ENCODE results near the gene NSD2.
"Not testable (repeated sequence)": the region's sequence is repeated elsewhere in the genome, so short reads cannot be mapped to it uniquely, and the experiment has no call there.

Gene NSD2

DNA sequence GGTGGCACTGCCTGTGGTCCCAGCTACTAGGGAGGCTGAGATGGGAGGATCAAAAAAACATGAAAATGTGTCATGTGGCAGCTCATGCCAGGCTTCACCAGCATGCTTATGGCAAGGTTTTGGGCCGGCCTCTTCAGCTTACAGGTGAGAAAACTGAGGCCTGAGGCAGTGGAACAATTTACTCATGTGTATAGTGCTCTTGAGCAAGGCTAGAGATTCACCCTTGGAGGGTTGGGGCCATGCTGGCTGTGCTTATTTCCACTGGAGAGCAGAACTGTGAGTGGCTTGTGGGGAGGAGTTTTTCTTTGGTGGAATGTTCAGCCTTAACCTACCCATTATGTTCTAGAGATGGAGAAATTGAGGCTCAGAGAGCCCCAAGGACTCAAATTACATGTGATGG lies 31.8 kb downstream of the NSD2 start:
- no peak overlapping the region for H3K4me3 ChIP-seq (ENCODE audit: low read depth, low read length)
- TF ChIP-seq, protein P1, sequence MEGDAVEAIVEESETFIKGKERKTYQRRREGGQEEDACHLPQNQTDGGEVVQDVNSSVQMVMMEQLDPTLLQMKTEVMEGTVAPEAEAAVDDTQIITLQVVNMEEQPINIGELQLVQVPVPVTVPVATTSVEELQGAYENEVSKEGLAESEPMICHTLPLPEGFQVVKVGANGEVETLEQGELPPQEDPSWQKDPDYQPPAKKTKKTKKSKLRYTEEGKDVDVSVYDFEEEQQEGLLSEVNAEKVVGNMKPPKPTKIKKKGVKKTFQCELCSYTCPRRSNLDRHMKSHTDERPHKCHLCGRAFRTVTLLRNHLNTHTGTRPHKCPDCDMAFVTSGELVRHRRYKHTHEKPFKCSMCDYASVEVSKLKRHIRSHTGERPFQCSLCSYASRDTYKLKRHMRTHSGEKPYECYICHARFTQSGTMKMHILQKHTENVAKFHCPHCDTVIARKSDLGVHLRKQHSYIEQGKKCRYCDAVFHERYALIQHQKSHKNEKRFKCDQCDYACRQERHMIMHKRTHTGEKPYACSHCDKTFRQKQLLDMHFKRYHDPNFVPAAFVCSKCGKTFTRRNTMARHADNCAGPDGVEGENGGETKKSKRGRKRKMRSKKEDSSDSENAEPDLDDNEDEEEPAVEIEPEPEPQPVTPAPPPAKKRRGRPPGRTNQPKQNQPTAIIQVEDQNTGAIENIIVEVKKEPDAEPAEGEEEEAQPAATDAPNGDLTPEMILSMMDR (IDR thresholded peaks at IDR 0.05; ENCODE audit: low read depth, low read length, missing control alignments) = no peak
- DNase-seq (ENCODE audit: low read depth) = no peak

DNA sequence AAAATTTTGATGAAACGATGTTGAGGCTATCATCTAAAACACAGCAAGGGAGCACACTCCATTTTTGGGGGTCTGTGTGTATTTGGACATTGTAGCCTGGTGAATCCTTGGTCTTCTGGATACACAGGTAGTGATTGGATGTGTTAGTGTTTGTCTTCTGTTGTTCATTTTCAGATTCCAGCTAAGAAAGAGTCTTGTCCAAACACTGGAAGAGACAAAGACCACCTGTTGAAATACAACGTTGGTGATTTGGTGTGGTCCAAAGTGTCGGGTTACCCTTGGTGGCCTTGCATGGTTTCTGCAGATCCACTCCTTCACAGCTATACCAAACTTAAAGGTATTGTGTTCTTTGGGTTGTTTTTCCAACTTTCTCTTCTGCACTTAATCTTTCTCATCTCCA lies 32.8 kb downstream of the NSD2 start:
- no peak overlapping the region for H3K4me3 ChIP-seq (ENCODE audit: low read depth, low read length)
- TF ChIP-seq, protein P1 (IDR thresholded peaks at IDR 0.05; ENCODE audit: low read depth, low read length, missing control alignments) = no peak
- DNase-seq (ENCODE audit: low read depth) = no peak

DNA sequence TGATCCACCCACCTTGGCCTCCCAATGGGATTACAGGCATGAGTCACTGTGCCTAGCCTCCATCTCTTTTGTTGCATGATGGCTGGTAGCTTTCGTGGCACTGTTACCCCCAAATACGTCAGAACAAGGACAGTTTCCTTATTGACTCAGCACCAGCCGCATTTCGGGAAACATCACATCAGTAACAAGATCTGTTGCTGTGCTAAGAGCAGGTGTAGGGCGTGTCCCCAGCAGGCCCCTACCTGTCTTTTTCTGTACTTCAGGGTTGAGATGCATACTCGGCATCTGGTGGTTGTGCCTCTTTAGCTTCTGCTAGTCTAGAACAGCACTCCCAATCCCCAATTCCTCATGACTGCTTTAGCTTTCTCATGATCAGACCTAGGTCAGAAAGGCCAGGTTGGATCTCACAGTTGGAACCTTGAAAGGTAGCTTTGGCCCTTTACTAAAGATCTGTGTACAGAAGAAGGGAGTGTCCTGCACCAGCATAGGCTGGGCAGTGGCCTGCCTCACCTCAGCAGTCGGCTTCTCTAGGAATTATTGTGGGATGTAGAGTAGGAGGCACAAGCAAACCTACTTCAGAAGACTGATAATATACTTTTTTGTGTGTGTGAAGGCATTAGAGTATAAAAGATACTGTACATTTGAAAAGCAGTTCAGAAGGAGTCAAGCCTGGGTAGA lies 36.8 kb downstream of the NSD2 start:
- TF ChIP-seq, protein P1 (IDR thresholded peaks at IDR 0.05; ENCODE audit: low read depth, low read length, missing control alignments) = no peak
- DNase-seq (ENCODE audit: low read depth) = no peak
- no peak overlapping the region for H3K4me3 ChIP-seq (ENCODE audit: low read depth, low read length)

DNA sequence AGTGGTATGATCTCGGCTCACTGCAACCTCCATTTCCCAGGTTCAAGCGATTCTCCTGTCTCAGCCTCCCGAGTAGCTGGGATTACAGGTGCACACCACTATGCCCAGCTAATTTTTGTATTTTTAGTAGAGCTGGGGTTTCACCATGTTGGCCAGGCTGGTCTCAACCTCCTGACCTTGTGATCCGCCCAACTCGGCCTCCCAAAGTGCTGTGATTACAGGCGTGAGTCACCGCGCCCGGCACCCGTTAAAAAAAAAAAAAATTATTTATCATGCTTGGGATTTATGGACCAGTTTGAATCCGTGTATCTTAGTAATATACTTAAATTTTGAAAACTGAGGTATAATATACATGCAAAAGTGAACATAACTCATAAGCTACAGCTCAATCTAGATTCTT lies 38.5 kb downstream of the NSD2 start:
- not testable (repeated sequence) for DNase-seq (ENCODE audit: low read depth); H3K4me3 ChIP-seq (ENCODE audit: low read depth, low read length)

DNA sequence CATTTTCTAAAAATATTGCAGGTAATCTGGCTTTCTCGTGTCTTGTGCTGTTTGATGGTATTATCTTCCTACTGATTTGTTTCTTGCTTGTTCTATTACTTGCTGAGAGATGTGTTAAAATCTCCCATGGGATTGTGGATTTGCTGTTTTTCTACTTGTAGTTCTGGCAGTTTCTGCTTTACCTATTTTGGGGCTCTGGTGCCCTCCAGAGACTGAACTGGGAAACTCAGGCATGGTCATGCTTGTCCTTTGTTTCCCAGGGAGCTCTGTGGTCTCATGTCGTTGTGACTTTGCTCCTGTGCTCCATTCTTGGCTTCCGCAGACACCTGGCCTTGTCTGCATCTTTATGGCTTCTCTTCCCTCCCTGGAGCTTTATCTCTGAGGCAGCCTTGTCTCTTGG lies 39.5 kb downstream of the NSD2 start:
- H3K4me3 ChIP-seq (ENCODE audit: low read depth, low read length) = no peak overlapping the region
- no peak for DNase-seq (ENCODE audit: low read depth)
- TF ChIP-seq, protein P1 (IDR thresholded peaks at IDR 0.05; ENCODE audit: low read depth, low read length, missing control alignments) = peak; percentile 49

DNA sequence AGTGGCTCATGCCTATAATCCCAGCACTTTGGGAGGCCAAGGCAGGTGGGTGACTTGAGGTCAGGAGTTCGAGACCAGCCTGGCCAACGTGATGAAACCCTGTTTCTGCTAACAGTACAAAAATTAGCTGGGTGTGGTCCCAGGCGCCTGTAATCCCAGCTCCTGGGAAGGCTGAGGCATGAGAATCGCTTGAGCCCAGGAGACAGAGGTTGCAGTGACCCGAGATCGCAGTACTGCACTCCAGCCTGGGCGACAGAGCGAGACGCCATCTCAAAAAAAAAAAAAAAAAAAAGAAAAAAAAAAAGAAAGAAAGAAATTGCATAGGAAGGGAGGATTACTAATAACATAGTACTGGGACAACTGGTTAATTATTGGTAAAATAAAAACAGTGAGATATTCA lies 40.1 kb downstream of the NSD2 start:
- not testable (repeated sequence) for DNase-seq (ENCODE audit: low read depth); H3K4me3 ChIP-seq (ENCODE audit: low read depth, low read length)

DNA sequence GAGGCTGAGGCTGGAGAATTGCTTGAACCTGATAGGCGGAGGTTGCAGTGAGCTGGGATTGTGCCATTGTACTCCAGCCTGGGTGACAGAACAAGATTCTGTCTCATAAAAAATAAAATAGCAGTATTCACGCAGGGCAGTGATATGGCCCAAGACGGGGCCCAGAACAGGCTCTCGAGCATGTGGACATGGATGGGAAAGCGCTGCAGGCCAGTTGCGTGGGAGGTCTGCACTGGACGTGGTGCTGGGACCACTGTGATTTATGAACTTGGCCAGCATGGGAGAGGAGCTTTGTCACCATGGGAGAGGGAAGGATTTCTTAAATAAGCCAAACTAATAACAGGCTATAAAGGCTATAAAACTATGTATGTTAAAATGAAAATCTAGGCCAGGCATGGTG lies 51.6 kb downstream of the NSD2 start:
- TF ChIP-seq, protein P1 (IDR thresholded peaks at IDR 0.05; ENCODE audit: low read depth, low read length, missing control alignments) = no peak
- DNase-seq (ENCODE audit: low read depth) = no peak
- H3K4me3 ChIP-seq (ENCODE audit: low read depth, low read length) = no peak overlapping the region

DNA sequence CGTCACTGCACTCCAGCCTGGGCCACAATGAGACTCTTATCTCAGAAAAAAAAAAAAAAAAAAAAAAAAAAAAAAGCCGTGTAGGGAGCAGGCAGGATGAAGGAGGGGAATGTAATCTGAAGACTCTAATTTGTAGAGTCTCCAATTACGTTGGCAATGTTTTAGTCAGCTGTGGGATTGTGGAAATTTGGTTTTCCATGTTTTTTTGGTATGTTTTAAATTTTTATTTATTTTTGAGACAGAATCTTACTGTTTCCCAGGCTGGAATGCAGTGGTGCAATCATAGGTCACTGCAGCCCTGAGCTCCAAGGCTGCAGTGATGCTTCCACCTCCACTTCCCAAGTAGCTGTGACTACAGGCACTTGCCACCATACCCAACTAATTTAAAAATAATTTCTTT lies 56.5 kb downstream of the NSD2 start:
- TF ChIP-seq, protein P1 (IDR thresholded peaks at IDR 0.05; ENCODE audit: low read depth, low read length, missing control alignments) = no peak
- H3K4me3 ChIP-seq (ENCODE audit: low read depth, low read length) = no peak overlapping the region
- no peak for DNase-seq (ENCODE audit: low read depth)

Data from GM12864 (cell line).